GM12801 (cell line): ENCODE data around the gene ATP1B2.

Experiments used
- TF ChIP-seq, protein P1 (sequence below): IDR thresholded peaks from one replicate; pipeline ENCODE4 v1.5.1; 2011; ENCODE audit warnings: control low read depth; ENCODE audit not compliant: insufficient read length; ENCODE audit errors: extremely low read depth

ATP1B2 gene, protein sequence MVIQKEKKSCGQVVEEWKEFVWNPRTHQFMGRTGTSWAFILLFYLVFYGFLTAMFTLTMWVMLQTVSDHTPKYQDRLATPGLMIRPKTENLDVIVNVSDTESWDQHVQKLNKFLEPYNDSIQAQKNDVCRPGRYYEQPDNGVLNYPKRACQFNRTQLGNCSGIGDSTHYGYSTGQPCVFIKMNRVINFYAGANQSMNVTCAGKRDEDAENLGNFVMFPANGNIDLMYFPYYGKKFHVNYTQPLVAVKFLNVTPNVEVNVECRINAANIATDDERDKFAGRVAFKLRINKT

DNA sequence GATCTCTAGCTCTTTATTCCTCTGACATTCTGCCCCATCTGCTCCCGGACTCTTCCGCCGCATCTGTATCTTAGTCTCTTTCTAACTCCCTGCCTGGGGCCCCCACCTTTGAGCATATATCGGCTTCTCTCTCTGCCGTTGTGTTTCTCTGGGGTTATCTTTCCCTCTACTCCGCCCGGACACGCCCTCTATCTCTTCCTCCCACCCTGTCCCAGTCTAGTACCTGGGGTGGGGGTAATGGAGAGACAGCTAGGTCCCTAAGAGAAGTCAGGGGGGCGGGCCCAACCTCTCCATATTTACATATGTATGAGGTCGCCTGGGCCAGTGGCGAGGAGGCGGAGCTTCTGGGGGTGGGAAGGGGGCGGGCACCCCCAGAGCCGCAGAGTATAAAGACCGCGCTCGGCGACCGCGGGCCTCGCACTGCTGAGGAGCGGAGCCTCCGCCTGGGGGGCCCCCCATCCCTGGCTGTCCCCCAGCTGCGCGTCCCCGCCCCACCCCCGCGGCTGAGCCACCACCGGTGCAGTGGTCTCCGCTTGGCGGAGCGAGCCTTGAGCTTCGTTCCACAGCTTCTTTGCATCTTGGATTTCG lies at the start of gene ATP1B2:
Gene ATP1B2, plus strand, starts transcription at position 418 of the 588 bp plus-strand sequence. CDS start 593 bp downstream, outside the sequence.
- TF ChIP-seq, protein P1, sequence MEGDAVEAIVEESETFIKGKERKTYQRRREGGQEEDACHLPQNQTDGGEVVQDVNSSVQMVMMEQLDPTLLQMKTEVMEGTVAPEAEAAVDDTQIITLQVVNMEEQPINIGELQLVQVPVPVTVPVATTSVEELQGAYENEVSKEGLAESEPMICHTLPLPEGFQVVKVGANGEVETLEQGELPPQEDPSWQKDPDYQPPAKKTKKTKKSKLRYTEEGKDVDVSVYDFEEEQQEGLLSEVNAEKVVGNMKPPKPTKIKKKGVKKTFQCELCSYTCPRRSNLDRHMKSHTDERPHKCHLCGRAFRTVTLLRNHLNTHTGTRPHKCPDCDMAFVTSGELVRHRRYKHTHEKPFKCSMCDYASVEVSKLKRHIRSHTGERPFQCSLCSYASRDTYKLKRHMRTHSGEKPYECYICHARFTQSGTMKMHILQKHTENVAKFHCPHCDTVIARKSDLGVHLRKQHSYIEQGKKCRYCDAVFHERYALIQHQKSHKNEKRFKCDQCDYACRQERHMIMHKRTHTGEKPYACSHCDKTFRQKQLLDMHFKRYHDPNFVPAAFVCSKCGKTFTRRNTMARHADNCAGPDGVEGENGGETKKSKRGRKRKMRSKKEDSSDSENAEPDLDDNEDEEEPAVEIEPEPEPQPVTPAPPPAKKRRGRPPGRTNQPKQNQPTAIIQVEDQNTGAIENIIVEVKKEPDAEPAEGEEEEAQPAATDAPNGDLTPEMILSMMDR: no peak

DNA sequence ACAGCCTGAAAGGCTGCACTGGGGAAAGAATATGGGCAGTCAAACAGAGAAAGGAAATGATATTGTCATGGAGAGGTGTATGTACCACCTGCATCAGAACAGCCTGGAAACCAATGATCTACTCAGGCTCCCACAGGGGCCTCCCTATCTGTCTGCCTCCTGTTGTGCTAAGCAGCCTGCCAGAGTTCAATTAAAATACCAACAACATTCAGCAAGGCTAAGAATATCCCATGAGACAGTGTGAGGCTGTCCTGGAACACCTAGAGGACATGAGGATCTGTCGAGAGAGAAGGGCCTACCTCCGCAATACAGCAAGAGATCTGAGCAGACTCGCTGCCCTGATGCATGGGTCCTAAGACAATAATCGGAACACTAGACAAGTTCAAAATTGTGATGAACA lies 44.4 kb upstream of the ATP1B2 start:
- TF ChIP-seq, protein P1: no peak

DNA sequence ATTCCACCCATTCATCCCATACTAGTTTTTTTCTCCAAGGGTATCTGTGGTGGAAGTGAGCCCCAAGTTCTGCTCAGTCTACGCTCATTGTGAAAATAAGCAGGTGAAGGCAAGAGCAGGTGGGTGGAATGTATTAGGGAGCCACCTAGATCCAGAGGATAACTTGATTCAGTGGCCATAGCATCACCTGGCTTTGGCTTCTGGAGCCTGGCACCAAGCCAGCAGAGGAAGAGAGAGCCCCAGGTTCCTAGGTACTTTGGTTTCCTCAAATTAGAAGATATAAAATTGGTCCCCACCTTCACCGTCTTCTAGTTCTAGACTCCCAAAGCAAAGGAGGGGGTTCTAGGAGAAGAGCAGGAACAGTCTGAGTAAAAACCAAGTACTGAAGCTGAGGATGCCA lies 40.1 kb upstream of the ATP1B2 start:
- TF ChIP-seq, protein P1: no peak

DNA sequence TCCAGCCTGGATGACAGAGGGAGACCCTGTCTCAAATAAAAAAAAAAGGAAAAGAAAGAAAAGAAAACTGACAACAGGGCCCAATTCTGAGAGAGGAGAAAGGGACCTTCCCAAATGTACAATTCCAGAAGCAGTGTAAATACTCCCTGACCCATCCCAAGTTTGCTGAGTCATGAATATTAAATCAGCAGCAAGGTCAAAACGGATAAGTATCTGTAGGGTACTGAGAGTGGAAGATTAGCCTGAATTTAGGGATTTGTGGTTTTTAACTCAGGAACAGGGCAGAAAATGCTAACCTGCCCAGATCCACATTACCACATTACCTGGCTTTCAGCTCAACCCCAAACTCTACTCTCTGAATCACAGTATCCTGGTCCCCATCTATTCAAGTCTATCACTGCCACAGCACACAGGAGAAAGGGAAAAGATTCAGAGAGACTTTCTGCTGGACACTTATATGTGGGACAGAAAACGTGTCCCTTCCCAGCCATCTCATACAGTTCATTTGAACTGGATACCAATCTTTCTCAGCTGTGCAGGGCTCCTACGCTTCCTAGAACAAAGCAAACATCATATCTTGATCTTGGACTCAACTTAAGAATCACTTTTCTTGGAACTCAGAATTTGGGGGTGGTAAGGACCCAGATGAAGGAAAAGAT lies 39.0 kb upstream of the ATP1B2 start:
- TF ChIP-seq, protein P1: no peak

DNA sequence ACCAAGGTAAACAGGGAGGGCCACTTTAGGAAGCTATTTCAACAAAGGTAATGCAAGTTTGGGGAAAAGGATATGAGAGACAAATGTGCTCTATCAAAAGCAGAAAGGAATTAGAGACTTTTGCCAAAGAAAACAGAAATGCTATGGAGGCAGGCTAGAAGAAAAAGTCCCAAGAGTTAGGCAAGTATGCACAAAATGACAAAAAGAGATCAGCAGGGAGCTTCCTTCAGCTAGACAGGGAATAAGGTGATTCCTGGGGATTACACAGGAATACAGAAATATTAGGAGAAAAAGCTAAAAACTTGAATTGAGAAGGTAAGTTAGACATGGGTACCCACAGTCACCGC lies 38.5 kb upstream of the ATP1B2 start:
- TF ChIP-seq, protein P1: no peak

DNA sequence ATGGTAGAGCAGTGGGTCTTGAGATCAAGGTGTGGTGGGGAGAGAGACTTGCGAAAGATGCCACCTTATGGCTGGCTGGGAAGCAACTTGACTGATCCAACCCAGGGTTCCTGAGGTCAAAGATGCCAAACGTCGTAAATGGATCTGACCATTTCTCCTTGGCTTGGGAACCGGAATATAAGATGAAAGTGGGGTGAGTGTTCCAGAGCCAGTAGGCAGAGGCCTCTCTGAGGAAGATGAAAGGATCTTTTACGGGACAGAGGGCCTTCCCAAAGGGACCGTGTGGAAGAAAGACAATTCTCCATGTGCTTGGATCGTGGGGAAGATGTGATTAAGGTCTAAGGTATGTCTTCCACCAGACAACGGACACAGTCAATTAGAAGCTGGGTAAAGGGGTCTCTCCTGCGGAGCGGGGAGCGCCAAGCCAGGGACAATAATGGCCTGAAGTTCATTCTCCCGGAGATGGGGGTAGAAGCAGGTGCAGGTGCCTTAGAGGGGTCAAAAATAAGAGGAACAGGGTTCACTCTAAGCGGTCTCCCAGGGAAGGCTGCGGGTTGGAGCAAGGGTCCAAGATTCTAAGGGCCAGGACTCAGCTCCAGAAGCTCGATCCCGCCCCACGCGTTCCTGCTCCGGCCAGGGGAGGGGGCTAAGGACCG lies 36.8 kb upstream of the ATP1B2 start:
- TF ChIP-seq, protein P1: no peak

DNA sequence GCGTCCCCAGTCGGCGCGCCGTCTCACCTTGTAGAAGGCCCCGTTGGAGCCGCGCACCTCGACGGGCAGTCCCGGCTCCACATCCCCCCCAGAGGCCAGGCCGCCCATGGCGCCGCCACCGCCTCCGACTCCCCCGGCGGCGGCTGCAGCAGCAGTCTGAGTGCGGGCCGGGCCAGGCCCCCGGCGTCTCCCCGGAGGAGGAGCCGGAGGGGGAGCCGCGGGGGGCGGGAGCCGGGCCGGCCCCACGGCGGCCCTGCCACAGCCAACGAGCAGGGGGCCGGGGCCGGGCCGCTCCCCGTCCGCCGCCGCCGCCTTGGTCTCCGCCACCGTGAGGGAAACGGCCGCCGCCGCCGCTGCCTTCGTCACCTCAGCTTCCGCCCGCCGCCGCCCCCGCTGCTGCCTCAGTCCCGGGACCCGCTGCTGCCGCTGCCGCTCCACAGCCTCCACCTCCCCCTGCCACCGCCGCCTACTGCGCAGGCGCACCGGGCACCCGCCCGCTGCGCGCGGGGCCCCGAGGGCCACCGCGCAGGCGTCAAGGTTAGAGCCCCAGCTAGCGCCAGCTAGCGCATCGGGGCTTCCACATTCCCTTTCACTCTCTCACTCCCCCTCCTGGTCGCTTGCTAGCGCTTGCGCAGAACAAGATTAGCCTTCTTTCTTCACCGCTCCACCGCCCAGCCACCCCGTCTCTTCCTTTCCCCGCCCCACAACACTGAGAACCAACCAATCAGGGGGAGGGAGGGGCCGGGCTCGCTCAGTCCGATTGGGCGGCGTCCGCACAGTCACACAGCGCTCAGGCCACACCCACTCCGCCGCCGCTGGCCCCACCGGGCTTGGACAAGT lies 36.1 kb upstream of the ATP1B2 start, which contains the start of gene FXR2:
Gene FXR2, minus strand, starts transcription at position 473 of the 840 bp plus-strand sequence. Its CDS starts 365 bp downstream, at position 108.
- TF ChIP-seq, protein P1: no peak
